ENCODE measurements around the gene PDHA1.

- TF ChIP-seq POLR2A (IDR thresholded peaks at IDR 0.05; ENCODE audit: low read depth, low read length) (no peak), POLR2AphosphoS5 (IDR thresholded peaks at IDR 0.05; ENCODE audit: low read depth, low read length) (no peak), SPI1 (IDR thresholded peaks at IDR 0.05; ENCODE audit: low read depth, low read length) (no peak), TAF1 (IDR thresholded peaks at IDR 0.05; ENCODE audit: low read depth, low read length) (no peak), POU2F2 (IDR thresholded peaks at IDR 0.05; ENCODE audit: low read depth, low read length) (no peak)
Observed at GRCh38 chrX:19410259-19410658, 66.5 kb downstream of the PDHA1 start.
